GM23338 (cell line): ENCODE measurements around the gene CTDSPL. TPM values are rescaled to one million over a fixed set of nuclear protein-coding genes. Genes with fewer than 3 reads are reported as not detected.
A peak's percentile ranks its signal among the peaks of the same experiment; 100 is the strongest.

ENCODE experiments used
- ATAC-seq: fragments of 200-7000 bp; cut with Tn5 transposase; 3 replicates; pipeline ENCODE4 v1.9.1; 2020
- DNase-seq: peaks from one replicate; pipeline ENCODE4 v3.0.0-alpha.2; 2015; ENCODE audit warnings: low spot score
- H2AFZ ChIP-seq: fragments of 200-600 bp; sonication (generic); 2 replicates; pipeline ENCODE4 v1.8.0; 2016; ENCODE audit warnings: antibody characterized with exemption, mild to moderate bottlenecking, moderate library complexity
- H3F3A ChIP-seq: fragments of 200-600 bp; sonication (generic); replicated peaks from 2 replicates; pipeline ENCODE4 v1.8.0; 2017; ENCODE audit warnings: antibody characterized with exemption, mixed run types, low read depth
- H3K27ac ChIP-seq: fragments of 200-600 bp; sonication (generic); 2 replicates; pipeline ENCODE4 v1.6.1; 2016; ENCODE audit warnings: low read depth
- H3K27me3 ChIP-seq: fragments of 200-600 bp; sonication (generic); 2 replicates; pipeline ENCODE4 v1.8.0; 2016; ENCODE audit warnings: mild to moderate bottlenecking, mixed run types, moderate library complexity; ENCODE audit not compliant: insufficient read depth
- H3K36me3 ChIP-seq: fragments of 200-600 bp; sonication (generic); 2 replicates; pipeline ENCODE4 v1.8.0; 2016; ENCODE audit warnings: mild to moderate bottlenecking; ENCODE audit not compliant: insufficient read depth
- H3K4me1 ChIP-seq: fragments of 200-600 bp; sonication (generic); 2 replicates; pipeline ENCODE4 v1.8.0; 2016; ENCODE audit warnings: mild to moderate bottlenecking, moderate library complexity; ENCODE audit not compliant: insufficient read depth
- H3K4me2 ChIP-seq: fragments of 200-600 bp; sonication (generic); 2 replicates; pipeline ENCODE4 v1.7.1; 2017; ENCODE audit warnings: mixed run types
- H3K4me3 ChIP-seq: fragments of 200-600 bp; sonication (generic); 2 replicates; pipeline ENCODE4 v1.6.1; 2016; ENCODE audit warnings: mixed run types
- H3K79me2 ChIP-seq: fragments of 200-600 bp; sonication (generic); replicated peaks from 2 replicates; pipeline ENCODE4 v1.8.0; 2017; ENCODE audit warnings: mild to moderate bottlenecking; ENCODE audit not compliant: insufficient read depth
- H3K9me2 ChIP-seq: fragments of 200-600 bp; sonication (generic); 2 replicates; pipeline ENCODE4 v1.8.0; 2017; ENCODE audit not compliant: insufficient read depth
- H4K20me1 ChIP-seq: fragments of 200-600 bp; sonication (generic); replicated peaks from 2 replicates; pipeline ENCODE4 v1.8.0; 2017; ENCODE audit warnings: mild to moderate bottlenecking; ENCODE audit not compliant: insufficient read depth
- H3K27ac Mint-ChIP-seq: 2 replicates; pipeline ENCODE4 v1.8.0; 2020; ENCODE audit warnings: inconsistent platforms, mild to moderate bottlenecking, moderate library complexity, mixed read lengths
- H3K27me3 Mint-ChIP-seq: 3 replicates; pipeline ENCODE4 v1.8.0; 2022; ENCODE audit warnings: low read depth, mild to moderate bottlenecking, moderate library complexity, mixed read lengths, inconsistent platforms; ENCODE audit not compliant: insufficient read depth, poor library complexity
- H3K36me3 Mint-ChIP-seq: 3 replicates; pipeline ENCODE4 v1.8.0; 2021; ENCODE audit warnings: low read depth, mild to moderate bottlenecking, inconsistent platforms, moderate library complexity, mixed read lengths
- H3K4me1 Mint-ChIP-seq: 3 replicates; pipeline ENCODE4 v1.8.0; 2020; ENCODE audit warnings: mild to moderate bottlenecking, inconsistent platforms, mixed read lengths
- H3K4me3 Mint-ChIP-seq: 3 replicates; pipeline ENCODE4 v1.8.0; 2021; ENCODE audit warnings: moderate library complexity, mild to moderate bottlenecking, inconsistent platforms, mixed read lengths
- H3K9me3 Mint-ChIP-seq: 3 replicates; pipeline ENCODE4 v1.8.0; 2020; ENCODE audit warnings: moderate library complexity, mild to moderate bottlenecking, inconsistent platforms, mixed read lengths
- STAT1 ChIP-seq: IDR thresholded peaks from one replicate; pipeline ENCODE4 v1.6.1; 2016; ENCODE audit warnings: antibody characterized with exemption; ENCODE audit not compliant: unreplicated experiment
- polyA plus RNA-seq: library from polyadenylated mRNA; unstranded; fragments of >200 nt; fragmentation: Nextera tagmentation; extraction: Ambion mirVana; gene quantifications from 2 replicates; pipeline ENCODE4 v1.2.1, GENCODE V29; 2016
- total RNA-seq: library from RNA; depleted of rRNA; stranded (reverse); fragments of >200 nt; shearing (Covaris generic); gene quantifications from 2 replicates; pipeline ENCODE4 v1.2.3, GENCODE V29; 2014
- TF ChIP-seq, protein P1 (sequence below): fragments of 250-450 bp; sonication (Bioruptor Pico); IDR thresholded peaks from 2 replicates; pipeline ENCODE4 v1.5.0; 2020; ENCODE audit warnings: mild to moderate bottlenecking, moderate library complexity
- TF ChIP-seq, protein P2 (sequence below), 2 experiments: fragments of 200-600 bp in 1 of 2; sonication (generic) in 1 of 2; conservative IDR thresholded peaks; 2 replicates each; pipeline versions ENCODE4 v1.5.1 to v1.6.1; 2016 to 2017; ENCODE audit warnings: antibody characterized with exemption in 2 of 2, low read depth in 2 of 2, mild to moderate bottlenecking in 2 of 2, moderate library complexity in 1 of 2

CTDSPL gene
- total and polyA plus RNA-seq, 2 experiments from 2014 or later = 23.2 to 42.0 TPM

DNA sequence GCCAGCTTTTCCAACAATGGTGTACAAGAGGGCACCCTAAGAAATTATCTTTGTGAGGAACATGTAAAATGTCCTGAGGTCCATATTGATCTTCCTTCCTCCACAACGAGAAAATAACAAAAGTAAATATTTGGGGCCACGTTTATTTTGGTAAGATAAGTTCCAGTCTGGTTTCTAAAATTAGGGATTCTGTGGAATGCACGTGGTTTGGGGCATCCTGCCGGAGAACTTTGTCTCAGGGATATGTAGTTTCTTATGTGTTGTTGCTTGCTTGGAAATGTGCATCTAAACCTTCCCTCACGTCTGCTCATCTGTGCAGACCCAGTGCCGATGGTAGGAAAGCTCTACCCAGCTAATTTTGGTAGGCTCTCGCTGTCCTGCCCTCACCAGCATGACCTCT lies 62.8 kb downstream of the CTDSPL start:
- Histone ChIP-seq H4K20me1 (no peaks in the 10 kb centered on the region; the same call in 1 of the 2 replicates), H3K27ac (no peak overlapping the region), H3K4me2 (no peak overlapping the region), H2AFZ (no peak overlapping the region), H3K36me3 (no peaks in the 10 kb centered on the region), H3F3A (no peaks in the 10 kb centered on the region), H3K4me1 (peaks cover 6% of the 10 kb centered on the region), H3K79me2 (peaks cover 12% of the 10 kb centered on the region; the same call in 1 of the 2 replicates), H3K9me2 (no peaks in the 10 kb centered on the region), H3K27me3 (no peaks in the 10 kb centered on the region), H3K4me3 (no peak overlapping the region)
- Mint-ChIP-seq H3K36me3 (no peaks in the 10 kb centered on the region), H3K9me3 (no peaks in the 10 kb centered on the region), H3K4me3 (no peak overlapping the region), H3K27me3 (peaks cover 3% of the 10 kb centered on the region), H3K27ac (no peak overlapping the region), H3K4me1 (peaks cover 23% of the 10 kb centered on the region)
- ATAC-seq (no peak), DNase-seq (no peak)
- TF ChIP-seq, protein P1, sequence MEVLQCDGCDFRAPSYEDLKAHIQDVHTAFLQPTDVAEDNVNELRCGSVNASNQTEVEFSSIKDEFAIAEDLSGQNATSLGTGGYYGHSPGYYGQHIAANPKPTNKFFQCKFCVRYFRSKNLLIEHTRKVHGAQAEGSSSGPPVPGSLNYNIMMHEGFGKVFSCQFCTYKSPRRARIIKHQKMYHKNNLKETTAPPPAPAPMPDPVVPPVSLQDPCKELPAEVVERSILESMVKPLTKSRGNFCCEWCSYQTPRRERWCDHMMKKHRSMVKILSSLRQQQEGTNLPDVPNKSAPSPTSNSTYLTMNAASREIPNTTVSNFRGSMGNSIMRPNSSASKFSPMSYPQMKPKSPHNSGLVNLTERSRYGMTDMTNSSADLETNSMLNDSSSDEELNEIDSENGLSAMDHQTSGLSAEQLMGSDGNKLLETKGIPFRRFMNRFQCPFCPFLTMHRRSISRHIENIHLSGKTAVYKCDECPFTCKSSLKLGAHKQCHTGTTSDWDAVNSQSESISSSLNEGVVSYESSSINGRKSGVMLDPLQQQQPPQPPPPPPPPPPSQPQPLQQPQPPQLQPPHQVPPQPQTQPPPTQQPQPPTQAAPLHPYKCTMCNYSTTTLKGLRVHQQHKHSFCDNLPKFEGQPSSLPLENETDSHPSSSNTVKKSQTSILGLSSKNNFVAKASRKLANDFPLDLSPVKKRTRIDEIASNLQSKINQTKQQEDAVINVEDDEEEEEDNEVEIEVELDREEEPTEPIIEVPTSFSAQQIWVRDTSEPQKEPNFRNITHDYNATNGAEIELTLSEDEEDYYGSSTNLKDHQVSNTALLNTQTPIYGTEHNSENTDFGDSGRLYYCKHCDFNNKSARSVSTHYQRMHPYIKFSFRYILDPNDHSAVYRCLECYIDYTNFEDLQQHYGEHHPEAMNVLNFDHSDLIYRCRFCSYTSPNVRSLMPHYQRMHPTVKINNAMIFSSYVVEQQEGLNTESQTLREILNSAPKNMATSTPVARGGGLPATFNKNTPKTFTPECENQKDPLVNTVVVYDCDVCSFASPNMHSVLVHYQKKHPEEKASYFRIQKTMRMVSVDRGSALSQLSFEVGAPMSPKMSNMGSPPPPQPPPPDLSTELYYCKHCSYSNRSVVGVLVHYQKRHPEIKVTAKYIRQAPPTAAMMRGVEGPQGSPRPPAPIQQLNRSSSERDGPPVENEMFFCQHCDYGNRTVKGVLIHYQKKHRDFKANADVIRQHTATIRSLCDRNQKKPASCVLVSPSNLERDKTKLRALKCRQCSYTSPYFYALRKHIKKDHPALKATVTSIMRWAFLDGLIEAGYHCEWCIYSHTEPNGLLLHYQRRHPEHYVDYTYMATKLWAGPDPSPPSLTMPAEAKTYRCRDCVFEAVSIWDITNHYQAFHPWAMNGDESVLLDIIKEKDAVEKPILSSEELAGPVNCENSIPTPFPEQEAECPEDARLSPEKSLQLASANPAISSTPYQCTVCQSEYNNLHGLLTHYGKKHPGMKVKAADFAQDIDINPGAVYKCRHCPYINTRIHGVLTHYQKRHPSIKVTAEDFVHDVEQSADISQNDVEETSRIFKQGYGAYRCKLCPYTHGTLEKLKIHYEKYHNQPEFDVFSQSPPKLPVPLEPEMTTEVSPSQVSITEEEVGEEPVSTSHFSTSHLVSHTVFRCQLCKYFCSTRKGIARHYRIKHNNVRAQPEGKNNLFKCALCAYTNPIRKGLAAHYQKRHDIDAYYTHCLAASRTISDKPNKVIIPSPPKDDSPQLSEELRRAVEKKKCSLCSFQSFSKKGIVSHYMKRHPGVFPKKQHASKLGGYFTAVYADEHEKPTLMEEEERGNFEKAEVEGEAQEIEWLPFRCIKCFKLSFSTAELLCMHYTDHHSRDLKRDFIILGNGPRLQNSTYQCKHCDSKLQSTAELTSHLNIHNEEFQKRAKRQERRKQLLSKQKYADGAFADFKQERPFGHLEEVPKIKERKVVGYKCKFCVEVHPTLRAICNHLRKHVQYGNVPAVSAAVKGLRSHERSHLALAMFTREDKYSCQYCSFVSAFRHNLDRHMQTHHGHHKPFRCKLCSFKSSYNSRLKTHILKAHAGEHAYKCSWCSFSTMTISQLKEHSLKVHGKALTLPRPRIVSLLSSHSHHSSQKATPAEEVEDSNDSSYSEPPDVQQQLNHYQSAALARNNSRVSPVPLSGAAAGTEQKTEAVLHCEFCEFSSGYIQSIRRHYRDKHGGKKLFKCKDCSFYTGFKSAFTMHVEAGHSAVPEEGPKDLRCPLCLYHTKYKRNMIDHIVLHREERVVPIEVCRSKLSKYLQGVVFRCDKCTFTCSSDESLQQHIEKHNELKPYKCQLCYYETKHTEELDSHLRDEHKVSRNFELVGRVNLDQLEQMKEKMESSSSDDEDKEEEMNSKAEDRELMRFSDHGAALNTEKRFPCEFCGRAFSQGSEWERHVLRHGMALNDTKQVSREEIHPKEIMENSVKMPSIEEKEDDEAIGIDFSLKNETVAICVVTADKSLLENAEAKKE (CRISPR knock-in tag) = no peak
- TF ChIP-seq, protein P2, sequence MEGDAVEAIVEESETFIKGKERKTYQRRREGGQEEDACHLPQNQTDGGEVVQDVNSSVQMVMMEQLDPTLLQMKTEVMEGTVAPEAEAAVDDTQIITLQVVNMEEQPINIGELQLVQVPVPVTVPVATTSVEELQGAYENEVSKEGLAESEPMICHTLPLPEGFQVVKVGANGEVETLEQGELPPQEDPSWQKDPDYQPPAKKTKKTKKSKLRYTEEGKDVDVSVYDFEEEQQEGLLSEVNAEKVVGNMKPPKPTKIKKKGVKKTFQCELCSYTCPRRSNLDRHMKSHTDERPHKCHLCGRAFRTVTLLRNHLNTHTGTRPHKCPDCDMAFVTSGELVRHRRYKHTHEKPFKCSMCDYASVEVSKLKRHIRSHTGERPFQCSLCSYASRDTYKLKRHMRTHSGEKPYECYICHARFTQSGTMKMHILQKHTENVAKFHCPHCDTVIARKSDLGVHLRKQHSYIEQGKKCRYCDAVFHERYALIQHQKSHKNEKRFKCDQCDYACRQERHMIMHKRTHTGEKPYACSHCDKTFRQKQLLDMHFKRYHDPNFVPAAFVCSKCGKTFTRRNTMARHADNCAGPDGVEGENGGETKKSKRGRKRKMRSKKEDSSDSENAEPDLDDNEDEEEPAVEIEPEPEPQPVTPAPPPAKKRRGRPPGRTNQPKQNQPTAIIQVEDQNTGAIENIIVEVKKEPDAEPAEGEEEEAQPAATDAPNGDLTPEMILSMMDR (conservative IDR thresholded peaks at IDR 0.05; ENCODE audit: low read depth in 2 of 2) = no peak
- no peak for TF ChIP-seq STAT1

DNA sequence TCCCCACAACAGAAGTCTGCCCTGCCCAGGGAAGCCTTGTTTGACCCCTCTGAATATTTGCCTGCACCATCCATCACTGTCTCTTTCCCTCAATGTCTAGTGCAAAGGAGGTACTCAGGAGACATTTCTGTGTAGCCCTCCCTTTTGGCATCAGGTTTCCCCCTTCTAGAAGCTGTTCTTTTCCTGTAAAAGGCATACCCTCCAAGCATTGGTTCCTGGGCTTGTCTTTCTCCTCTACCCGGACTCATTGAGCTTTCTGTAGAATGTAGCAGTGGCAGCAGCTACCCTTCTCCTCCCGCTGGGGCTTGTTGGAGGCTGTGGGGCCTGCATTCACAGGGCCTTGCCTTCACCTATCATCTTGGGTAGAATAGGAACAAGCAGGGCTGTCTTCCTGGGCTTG lies 63.5 kb downstream of the CTDSPL start:
- H3K36me3 Mint-ChIP-seq = no peaks in the 10 kb centered on the region
- Histone ChIP-seq H3K27me3 (no peaks in the 10 kb centered on the region), H3K27ac (0 out of 2 replicates have a peak overlapping the region, but pooled peaks have one; percentile 47), H3K9me2 (no peaks in the 10 kb centered on the region), H3F3A (no peaks in the 10 kb centered on the region), H4K20me1 (no peaks in the 10 kb centered on the region; the same call in 1 of the 2 replicates), H2AFZ (no peak overlapping the region), H3K79me2 (peaks cover 12% of the 10 kb centered on the region), H3K4me3 (no peak overlapping the region), H3K4me2 (no peak overlapping the region), H3K36me3 (no peaks in the 10 kb centered on the region), H3K4me1 (peaks cover 6% of the 10 kb centered on the region)
- H3K9me3 Mint-ChIP-seq = no peaks in the 10 kb centered on the region
- H3K27me3 Mint-ChIP-seq = peaks cover 3% of the 10 kb centered on the region
- H3K4me1 Mint-ChIP-seq = peaks cover 23% of the 10 kb centered on the region
- no peak overlapping the region for H3K4me3 Mint-ChIP-seq
- DNase-seq = no peak
- no peak overlapping the region for H3K27ac Mint-ChIP-seq
- ATAC-seq = peak; percentile 67
- TF ChIP-seq, protein P1 (CRISPR knock-in tag) = no peak
